ENCODE results near the gene SLC16A9. TPM values are rescaled to one million over a fixed set of nuclear protein-coding genes. Genes with fewer than 3 reads are reported as not detected.

SLC16A9 gene
- total and polyA plus RNA-seq, 4 donors, result 0.70 to 6.0 (median 1.9) TPM

DNA sequence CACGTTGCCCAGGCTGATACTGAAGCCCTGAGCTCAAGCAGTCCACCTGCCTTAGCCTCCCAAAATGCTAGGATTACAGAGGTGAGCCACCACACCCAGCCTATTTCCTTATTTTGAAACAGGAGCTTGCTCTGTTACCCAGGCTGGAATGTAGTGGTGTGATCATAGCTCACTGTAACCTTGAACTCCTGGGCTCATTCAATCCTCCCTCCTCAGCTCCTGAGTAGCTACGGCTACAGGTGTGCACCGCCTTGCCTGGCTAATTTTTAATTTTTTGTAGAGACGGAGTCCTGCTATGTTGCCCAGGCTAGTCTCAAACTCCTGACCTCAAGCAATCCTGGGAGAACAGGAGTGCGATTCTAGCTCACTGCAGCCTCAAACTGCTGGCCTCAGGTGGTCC, 31.9 kb upstream of the SLC16A9 start:
- no peaks in the 10 kb centered on the region for H3K27me3 ChIP-seq (ENCODE audit: control insufficient read depth in 3 of 3, insufficient read depth in 3 of 3, low read length in 2 of 3)
- H3K9ac ChIP-seq (ENCODE audit: insufficient read depth in 1 of 2, low read length in 2 of 2), result no peak overlapping the region
- WGBS, 2 donors, result 90 to 92% methylated on average over 5 of the region's 5 CpGs
- no peak for DNase-seq
- peaks cover 0 to 2% (median 0%) of the 10 kb centered on the region in 5 donors for H3K4me1 ChIP-seq (ENCODE audit: control insufficient read depth in 5 of 5, insufficient read depth in 5 of 5, low read length in 5 of 5)
- H3K9me3 ChIP-seq (ENCODE audit: control insufficient read depth in 4 of 4, insufficient read depth in 3 of 4, low read length in 3 of 4), result no peaks in the 10 kb centered on the region
- TF ChIP-seq, protein P1, sequence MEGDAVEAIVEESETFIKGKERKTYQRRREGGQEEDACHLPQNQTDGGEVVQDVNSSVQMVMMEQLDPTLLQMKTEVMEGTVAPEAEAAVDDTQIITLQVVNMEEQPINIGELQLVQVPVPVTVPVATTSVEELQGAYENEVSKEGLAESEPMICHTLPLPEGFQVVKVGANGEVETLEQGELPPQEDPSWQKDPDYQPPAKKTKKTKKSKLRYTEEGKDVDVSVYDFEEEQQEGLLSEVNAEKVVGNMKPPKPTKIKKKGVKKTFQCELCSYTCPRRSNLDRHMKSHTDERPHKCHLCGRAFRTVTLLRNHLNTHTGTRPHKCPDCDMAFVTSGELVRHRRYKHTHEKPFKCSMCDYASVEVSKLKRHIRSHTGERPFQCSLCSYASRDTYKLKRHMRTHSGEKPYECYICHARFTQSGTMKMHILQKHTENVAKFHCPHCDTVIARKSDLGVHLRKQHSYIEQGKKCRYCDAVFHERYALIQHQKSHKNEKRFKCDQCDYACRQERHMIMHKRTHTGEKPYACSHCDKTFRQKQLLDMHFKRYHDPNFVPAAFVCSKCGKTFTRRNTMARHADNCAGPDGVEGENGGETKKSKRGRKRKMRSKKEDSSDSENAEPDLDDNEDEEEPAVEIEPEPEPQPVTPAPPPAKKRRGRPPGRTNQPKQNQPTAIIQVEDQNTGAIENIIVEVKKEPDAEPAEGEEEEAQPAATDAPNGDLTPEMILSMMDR (IDR thresholded peaks at IDR 0.05; ENCODE audit: control extremely low read depth, extremely low read depth), result no peak
- no peak for ATAC-seq (ENCODE audit: insufficient read depth, low FRiP score)
- H3K4me3 ChIP-seq, result no peak overlapping the region
- H3K36me3 ChIP-seq (ENCODE audit: control insufficient read depth in 4 of 4, insufficient read depth in 4 of 4, low read length in 4 of 4), result no peaks in the 10 kb centered on the region
- H3K27ac ChIP-seq (ENCODE audit: low read depth in 1 of 2, low read length in 1 of 2), result no peak overlapping the region

DNA sequence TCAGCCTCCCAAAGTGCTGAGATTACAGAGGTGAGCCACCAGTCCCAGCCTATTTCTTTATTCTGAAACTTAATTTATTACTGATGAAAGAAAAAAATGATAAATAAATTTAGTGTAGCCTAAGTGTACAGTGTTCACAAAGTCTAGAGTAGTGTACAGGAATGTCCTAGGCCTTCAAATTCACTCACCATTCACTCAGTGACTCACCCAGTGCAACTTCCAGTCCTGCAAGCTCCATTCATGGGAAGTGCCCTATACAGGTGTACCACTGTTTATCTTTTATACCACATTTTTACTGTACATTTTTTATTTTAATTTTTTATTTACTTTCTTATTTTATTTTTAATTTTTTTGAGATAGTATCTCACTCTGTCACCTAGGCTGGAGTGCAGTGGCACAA, 31.4 kb upstream of the SLC16A9 start:
- Histone ChIP-seq H3K9ac (ENCODE audit: insufficient read depth in 1 of 2, low read length in 2 of 2) (no peak overlapping the region), H3K27me3 (ENCODE audit: control insufficient read depth in 3 of 3, insufficient read depth in 3 of 3, low read length in 2 of 3) (no peaks in the 10 kb centered on the region), H3K27ac (ENCODE audit: low read depth in 1 of 2, low read length in 1 of 2) (no peak overlapping the region), H3K4me3 (no peak overlapping the region), H3K4me1 (ENCODE audit: control insufficient read depth in 5 of 5, insufficient read depth in 5 of 5, low read length in 5 of 5) (peaks cover 0 to 2% (median 0%) of the 10 kb centered on the region in 5 donors), H3K36me3 (ENCODE audit: control insufficient read depth in 4 of 4, insufficient read depth in 4 of 4, low read length in 4 of 4) (no peaks in the 10 kb centered on the region), H3K9me3 (ENCODE audit: control insufficient read depth in 4 of 4, insufficient read depth in 3 of 4, low read length in 3 of 4) (no peaks in the 10 kb centered on the region)
- no peak for DNase-seq
- TF ChIP-seq, protein P1 (IDR thresholded peaks at IDR 0.05; ENCODE audit: control extremely low read depth, extremely low read depth), result no peak
- ATAC-seq (ENCODE audit: insufficient read depth, low FRiP score), result no peak

DNA sequence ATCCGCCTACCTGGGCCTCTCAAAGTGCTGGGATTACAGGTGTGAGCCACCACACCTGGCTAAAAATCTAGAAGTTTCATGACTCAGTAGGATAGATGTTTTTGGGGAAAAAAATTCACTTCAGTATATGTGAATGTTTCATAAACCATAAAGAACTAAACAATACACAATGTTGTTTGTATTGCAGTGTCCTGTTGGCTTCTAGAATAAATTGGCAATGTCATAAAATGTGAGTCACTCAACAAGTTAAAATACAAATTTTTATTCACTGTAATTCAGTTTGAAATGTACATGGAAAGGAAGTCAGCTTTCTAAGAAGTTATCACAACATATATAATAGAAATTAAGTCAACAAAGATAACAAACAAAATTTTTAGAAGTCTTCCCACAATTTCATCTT, 27.1 kb upstream of the SLC16A9 start:
- 91% methylated on average over 1 of the region's 1 CpG for WGBS, 2 donors
- H3K4me3 ChIP-seq, result no peak overlapping the region
- H3K9me3 ChIP-seq (ENCODE audit: control insufficient read depth in 4 of 4, insufficient read depth in 3 of 4, low read length in 3 of 4), result no peaks in the 10 kb centered on the region
- H3K27ac ChIP-seq (ENCODE audit: low read depth in 1 of 2, low read length in 1 of 2), result no peak overlapping the region
- TF ChIP-seq, protein P1 (IDR thresholded peaks at IDR 0.05; ENCODE audit: control extremely low read depth, extremely low read depth), result no peak
- ATAC-seq (ENCODE audit: insufficient read depth, low FRiP score), result no peak
- no peak for DNase-seq
- no peaks in the 10 kb centered on the region for H3K4me1 ChIP-seq (ENCODE audit: control insufficient read depth in 5 of 5, insufficient read depth in 5 of 5, low read length in 5 of 5)
- H3K9ac ChIP-seq (ENCODE audit: insufficient read depth in 1 of 2, low read length in 2 of 2), result no peak overlapping the region
- H3K27me3 ChIP-seq (ENCODE audit: control insufficient read depth in 3 of 3, insufficient read depth in 3 of 3, low read length in 2 of 3), result peaks cover 0 to 2% (median 0%) of the 10 kb centered on the region in 3 donors
- H3K36me3 ChIP-seq (ENCODE audit: control insufficient read depth in 4 of 4, insufficient read depth in 4 of 4, low read length in 4 of 4), result no peaks in the 10 kb centered on the region

DNA sequence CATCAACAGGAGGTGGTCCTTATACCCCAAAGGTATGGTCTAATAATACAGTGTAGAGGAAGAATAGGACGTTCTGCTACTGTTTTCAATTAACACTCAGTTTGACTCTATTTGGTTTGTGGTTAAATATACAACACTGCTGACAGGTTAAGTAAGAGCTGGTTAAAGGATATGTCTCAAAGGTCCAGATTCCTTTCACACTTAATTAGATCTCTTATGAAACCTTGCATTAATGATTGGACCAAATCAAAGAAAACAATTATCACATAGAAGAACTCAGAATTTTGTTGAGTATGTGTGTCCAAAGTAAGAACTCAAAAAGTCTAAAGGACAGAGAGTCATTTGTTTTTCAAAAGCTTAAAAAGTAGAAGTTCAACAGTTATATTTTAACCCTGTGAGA, 25.6 kb upstream of the SLC16A9 start:
- no peak overlapping the region for H3K4me3 ChIP-seq
- 49 to 74% methylated on average over 1 of the region's 1 CpG for WGBS, 2 donors
- H3K9ac ChIP-seq (ENCODE audit: insufficient read depth in 1 of 2, low read length in 2 of 2), result no peak overlapping the region
- ATAC-seq (ENCODE audit: insufficient read depth, low FRiP score) (no peak), DNase-seq (no peak)
- no peaks in the 10 kb centered on the region for H3K9me3 ChIP-seq (ENCODE audit: control insufficient read depth in 4 of 4, insufficient read depth in 3 of 4, low read length in 3 of 4)
- no peaks in the 10 kb centered on the region for H3K36me3 ChIP-seq (ENCODE audit: control insufficient read depth in 4 of 4, insufficient read depth in 4 of 4, low read length in 4 of 4)
- H3K27me3 ChIP-seq (ENCODE audit: control insufficient read depth in 3 of 3, insufficient read depth in 3 of 3, low read length in 2 of 3), result peaks cover 0 to 2% (median 0%) of the 10 kb centered on the region in 3 donors
- TF ChIP-seq, protein P1 (IDR thresholded peaks at IDR 0.05; ENCODE audit: control extremely low read depth, extremely low read depth), result no peak
- H3K4me1 ChIP-seq (ENCODE audit: control insufficient read depth in 5 of 5, insufficient read depth in 5 of 5, low read length in 5 of 5), result no peaks in the 10 kb centered on the region
- H3K27ac ChIP-seq (ENCODE audit: low read depth in 1 of 2, low read length in 1 of 2), result no peak overlapping the region

Data from lung (tissue), 12 donors.